DOHH2 (cell line): Measurements from ENCODE around the gene UBL4A.

Experiments used
- H3F3A ChIP-seq: fragments of 200-600 bp; sonication (generic), shearing (Covaris generic); 2 replicates; pipeline ENCODE4 v1.6.0; 2016; ENCODE audit warnings: antibody characterized with exemption, mild to moderate bottlenecking; ENCODE audit not compliant: control insufficient read depth, insufficient read depth
- H3K27ac ChIP-seq: fragments of 200-600 bp; sonication (generic); 2 replicates; pipeline ENCODE4 v1.5.1; 2014; ENCODE audit warnings: low read depth, mild to moderate bottlenecking, low read length, moderate library complexity
- H3K27me3 ChIP-seq: fragments of 200-600 bp; sonication (generic); 2 replicates; pipeline ENCODE4 v1.6.1; 2014; ENCODE audit warnings: mild to moderate bottlenecking, low read length, mixed read lengths; ENCODE audit not compliant: control insufficient read depth
- H3K36me3 ChIP-seq: fragments of 200-600 bp; sonication (generic); 2 replicates; pipeline ENCODE4 v1.6.1; 2014; ENCODE audit warnings: mild to moderate bottlenecking, low read length, moderate library complexity, mixed read lengths; ENCODE audit not compliant: control insufficient read depth
- H3K4me1 ChIP-seq: fragments of 200-600 bp; sonication (generic); 2 replicates; pipeline ENCODE4 v1.6.1; 2014; ENCODE audit warnings: mild to moderate bottlenecking, low read length, mixed read lengths; ENCODE audit not compliant: control insufficient read depth
- H3K4me2 ChIP-seq: fragments of 200-600 bp; sonication (generic); 2 replicates; pipeline ENCODE4 v1.6.0; 2014; ENCODE audit warnings: mild to moderate bottlenecking, low read length, moderate library complexity
- H3K4me3 ChIP-seq: fragments of 200-600 bp; sonication (generic); 2 replicates; pipeline ENCODE4 v1.5.1; 2014; ENCODE audit warnings: mild to moderate bottlenecking, low read length, mixed read lengths
- H3K79me2 ChIP-seq: fragments of 200-600 bp; sonication (generic); 2 replicates; pipeline ENCODE4 v1.6.1; 2014; ENCODE audit warnings: mild to moderate bottlenecking, low read length, mixed read lengths; ENCODE audit not compliant: control insufficient read depth
- H3K9me2 ChIP-seq: fragments of 200-600 bp; sonication (generic); replicated peaks from 2 replicates; pipeline ENCODE4 v1.6.1; 2014; ENCODE audit warnings: mild to moderate bottlenecking, low read length, mixed read lengths; ENCODE audit not compliant: control insufficient read depth
- H3K9me3 ChIP-seq: fragments of 200-600 bp; sonication (generic); 2 replicates; pipeline ENCODE4 v1.6.1; 2014; ENCODE audit warnings: antibody characterized with exemption, low read length, mixed read lengths; ENCODE audit not compliant: control insufficient read depth, insufficient read depth
- H4K20me1 ChIP-seq: fragments of 200-600 bp; sonication (generic); 2 replicates; pipeline ENCODE4 v1.6.0; 2014; ENCODE audit warnings: low read depth, mild to moderate bottlenecking, antibody characterized with exemption, low read length, moderate library complexity; ENCODE audit not compliant: control insufficient read depth, insufficient read depth
- EZH2phosphoT487 ChIP-seq: fragments of 200-600 bp; sonication (generic); IDR thresholded peaks from 2 replicates; pipeline ENCODE4 v1.6.1; 2017; ENCODE audit warnings: borderline replicate concordance, mild to moderate bottlenecking, antibody characterized with exemption, low read length, moderate library complexity, mixed read lengths
- TF ChIP-seq, protein P1 (sequence below): fragments of 200-600 bp; sonication (generic); IDR thresholded peaks from one replicate; pipeline ENCODE4 v1.5.1; 2014; ENCODE audit warnings: antibody characterized with exemption, mild to moderate bottlenecking, low read depth, low read length; ENCODE audit not compliant: poor library complexity, severe bottlenecking

The UBL4A gene

GRCh38 chrX:154445776-154446175 lies 40.6 kb downstream of the UBL4A start:
- Histone ChIP-seq H3K4me2 (no peak overlapping the region), H3K9me3 (no peaks in the 10 kb centered on the region), H3K79me2 (no peaks in the 10 kb centered on the region; the same call in 1 of the 2 replicates), H3K27me3 (no peaks in the 10 kb centered on the region), H3K9me2 (no peaks in the 10 kb centered on the region), H3K27ac (no peak overlapping the region), H3K4me3 (no peak overlapping the region), H4K20me1 (no peaks in the 10 kb centered on the region), H3K4me1 (peaks cover 14% of the 10 kb centered on the region), H3K36me3 (peaks cover 6% of the 10 kb centered on the region; the same call in 1 of the 2 replicates), H3F3A (peaks cover 2% of the 10 kb centered on the region; the same call in 1 of the 2 replicates)
- TF ChIP-seq, protein P1, sequence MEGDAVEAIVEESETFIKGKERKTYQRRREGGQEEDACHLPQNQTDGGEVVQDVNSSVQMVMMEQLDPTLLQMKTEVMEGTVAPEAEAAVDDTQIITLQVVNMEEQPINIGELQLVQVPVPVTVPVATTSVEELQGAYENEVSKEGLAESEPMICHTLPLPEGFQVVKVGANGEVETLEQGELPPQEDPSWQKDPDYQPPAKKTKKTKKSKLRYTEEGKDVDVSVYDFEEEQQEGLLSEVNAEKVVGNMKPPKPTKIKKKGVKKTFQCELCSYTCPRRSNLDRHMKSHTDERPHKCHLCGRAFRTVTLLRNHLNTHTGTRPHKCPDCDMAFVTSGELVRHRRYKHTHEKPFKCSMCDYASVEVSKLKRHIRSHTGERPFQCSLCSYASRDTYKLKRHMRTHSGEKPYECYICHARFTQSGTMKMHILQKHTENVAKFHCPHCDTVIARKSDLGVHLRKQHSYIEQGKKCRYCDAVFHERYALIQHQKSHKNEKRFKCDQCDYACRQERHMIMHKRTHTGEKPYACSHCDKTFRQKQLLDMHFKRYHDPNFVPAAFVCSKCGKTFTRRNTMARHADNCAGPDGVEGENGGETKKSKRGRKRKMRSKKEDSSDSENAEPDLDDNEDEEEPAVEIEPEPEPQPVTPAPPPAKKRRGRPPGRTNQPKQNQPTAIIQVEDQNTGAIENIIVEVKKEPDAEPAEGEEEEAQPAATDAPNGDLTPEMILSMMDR = no peak
- no peak for TF ChIP-seq EZH2phosphoT487

DNA sequence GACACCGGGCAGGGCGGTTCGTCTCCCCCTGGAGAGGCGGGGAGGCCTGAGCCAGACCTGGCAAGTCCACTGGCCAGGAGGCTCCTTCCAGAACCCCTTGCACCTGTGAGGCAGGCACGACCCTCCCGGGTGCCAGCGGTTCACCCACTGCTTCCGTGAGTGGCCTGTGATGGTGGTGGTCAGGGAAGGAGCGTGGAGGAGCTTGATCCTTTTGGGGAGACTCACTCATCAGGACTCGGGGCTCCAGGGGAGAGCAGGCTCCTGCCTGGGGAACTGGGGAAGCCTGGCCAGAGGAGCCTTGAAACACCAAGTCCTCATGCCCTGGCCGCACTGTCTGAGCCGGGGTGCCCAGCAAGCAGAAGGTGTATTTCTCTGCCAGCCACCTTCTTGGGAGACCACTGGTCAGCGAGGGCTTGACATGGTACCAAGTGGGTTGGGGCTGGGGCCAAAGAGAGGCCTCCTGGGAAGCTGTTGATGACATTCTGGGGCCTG lies 41.6 kb downstream of the UBL4A start:
- Histone ChIP-seq H3K9me2 (no peaks in the 10 kb centered on the region), H3K4me3 (peak overlapping the region; percentile 74), H3K27me3 (no peaks in the 10 kb centered on the region), H4K20me1 (no peaks in the 10 kb centered on the region), H3K4me1 (peaks cover 14% of the 10 kb centered on the region), H3K27ac (no peak overlapping the region), H3K79me2 (no peaks in the 10 kb centered on the region; the same call in 1 of the 2 replicates), H3F3A (peaks cover 2% of the 10 kb centered on the region; the same call in 1 of the 2 replicates), H3K9me3 (no peaks in the 10 kb centered on the region), H3K36me3 (peaks cover 8% of the 10 kb centered on the region), H3K4me2 (peak overlapping the region; percentile 79)
- TF ChIP-seq, protein P1 = no peak
- TF ChIP-seq EZH2phosphoT487 = no peak

GRCh38 chrX:154443992-154444754 lies 42.2 kb downstream of the UBL4A start, which contains the start of gene FAM50A:
FAM50A (plus strand) TSS chrX:154444141; CDS start chrX:154444236, 95 bp downstream.
- H3K79me2 ChIP-seq = peaks cover under 1% of the 10 kb centered on the region

More at GRCh38 chrX:154443992-154444754, 42.2 kb downstream of the UBL4A start, which contains the start of gene FAM50A:
- H3K36me3 ChIP-seq = peaks cover 9% of the 10 kb centered on the region
- no peak within 1 kb of the TSS for H3K27ac ChIP-seq
- peaks cover 2% of the 10 kb centered on the region; the same call in 1 of the 2 replicates for H3F3A ChIP-seq
- H3K9me2 ChIP-seq = no peaks in the 10 kb centered on the region
- no peaks in the 10 kb centered on the region for H3K9me3 ChIP-seq
- H3K4me3 ChIP-seq = peak within 1 kb of the TSS; percentile 74
- peak within 1 kb of the TSS; percentile 79 for H3K4me2 ChIP-seq
- H3K4me1 ChIP-seq = peaks cover 14% of the 10 kb centered on the region
- TF ChIP-seq, protein P1 = no peak
- TF ChIP-seq EZH2phosphoT487 = no peak
- no peaks in the 10 kb centered on the region for H3K27me3 ChIP-seq
- H4K20me1 ChIP-seq = no peaks in the 10 kb centered on the region
